GM23338 (cell line): ENCODE measurements around the gene KRT75.

ENCODE experiments used
- CREB1 ChIP-seq: fragments of 250-450 bp; sonication (Bioruptor Pico); IDR thresholded peaks from 2 replicates; pipeline ENCODE4 v1.5.0; 2020; ENCODE audit warnings: low read depth, mild to moderate bottlenecking, moderate library complexity
- EZH2 ChIP-seq: fragments of 200-600 bp; sonication (generic); IDR thresholded peaks from one replicate; pipeline ENCODE4 v1.8.0; 2017; ENCODE audit warnings: antibody characterized with exemption, mild to moderate bottlenecking, low read depth; ENCODE audit not compliant: unreplicated experiment
- EZH2phosphoT487 ChIP-seq: fragments of 200-600 bp; sonication (generic); IDR thresholded peaks from one replicate; pipeline ENCODE4 v1.8.1; 2018; ENCODE audit warnings: antibody characterized with exemption; ENCODE audit not compliant: unreplicated experiment
- JUNB ChIP-seq: IDR thresholded peaks from one replicate; pipeline ENCODE4 v1.6.1; 2016; ENCODE audit warnings: antibody characterized with exemption; ENCODE audit not compliant: unreplicated experiment
- POLR2AphosphoS5 ChIP-seq: IDR thresholded peaks from 2 replicates; pipeline ENCODE4 v1.6.1; 2016; ENCODE audit warnings: antibody characterized with exemption, low read depth
- REST ChIP-seq: IDR thresholded peaks from one replicate; pipeline ENCODE4 v1.6.1; 2018; ENCODE audit warnings: antibody characterized with exemption; ENCODE audit not compliant: unreplicated experiment
- ZNF114 ChIP-seq: fragments of 250-450 bp; sonication (Bioruptor Pico); IDR thresholded peaks from 2 replicates; pipeline ENCODE4 v1.5.0; 2020; ENCODE audit warnings: mild to moderate bottlenecking, moderate library complexity
- TF ChIP-seq, protein P1 (sequence below), 2 experiments: fragments of 200-600 bp in 1 of 2; sonication (generic) in 1 of 2; conservative IDR thresholded peaks; 2 replicates each; pipeline versions ENCODE4 v1.5.1 to v1.6.1; 2016 to 2017; ENCODE audit warnings: antibody characterized with exemption in 2 of 2, low read depth in 2 of 2, mild to moderate bottlenecking in 2 of 2, moderate library complexity in 1 of 2

GRCh38 chr12:52469853-52470252 is 35.7 kb upstream of the KRT75 start:
- TF ChIP-seq, protein P1, sequence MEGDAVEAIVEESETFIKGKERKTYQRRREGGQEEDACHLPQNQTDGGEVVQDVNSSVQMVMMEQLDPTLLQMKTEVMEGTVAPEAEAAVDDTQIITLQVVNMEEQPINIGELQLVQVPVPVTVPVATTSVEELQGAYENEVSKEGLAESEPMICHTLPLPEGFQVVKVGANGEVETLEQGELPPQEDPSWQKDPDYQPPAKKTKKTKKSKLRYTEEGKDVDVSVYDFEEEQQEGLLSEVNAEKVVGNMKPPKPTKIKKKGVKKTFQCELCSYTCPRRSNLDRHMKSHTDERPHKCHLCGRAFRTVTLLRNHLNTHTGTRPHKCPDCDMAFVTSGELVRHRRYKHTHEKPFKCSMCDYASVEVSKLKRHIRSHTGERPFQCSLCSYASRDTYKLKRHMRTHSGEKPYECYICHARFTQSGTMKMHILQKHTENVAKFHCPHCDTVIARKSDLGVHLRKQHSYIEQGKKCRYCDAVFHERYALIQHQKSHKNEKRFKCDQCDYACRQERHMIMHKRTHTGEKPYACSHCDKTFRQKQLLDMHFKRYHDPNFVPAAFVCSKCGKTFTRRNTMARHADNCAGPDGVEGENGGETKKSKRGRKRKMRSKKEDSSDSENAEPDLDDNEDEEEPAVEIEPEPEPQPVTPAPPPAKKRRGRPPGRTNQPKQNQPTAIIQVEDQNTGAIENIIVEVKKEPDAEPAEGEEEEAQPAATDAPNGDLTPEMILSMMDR (conservative IDR thresholded peaks at IDR 0.05; ENCODE audit: low read depth in 2 of 2), result no peak
- TF ChIP-seq EZH2, result no peak
- no peak for TF ChIP-seq CREB1 (CRISPR knock-in tag)
- no peak for TF ChIP-seq REST
- no peak for TF ChIP-seq ZNF114 (CRISPR knock-in tag)
- no peak for TF ChIP-seq JUNB
- no peak for TF ChIP-seq EZH2phosphoT487
- TF ChIP-seq POLR2AphosphoS5, result no peak
